A549 (cell line): Measurements from ENCODE around the gene CDK5RAP2.

Experiments
- BHLHE40 ChIP-seq: IDR thresholded peaks from 2 replicates; pipeline ENCODE4 v1.6.1; 2012; ENCODE audit warnings: low read depth, low read length, inconsistent platforms
- CBX2 ChIP-seq: fragments of 200-600 bp; sonication (generic); IDR thresholded peaks from 2 replicates; pipeline ENCODE4 v1.6.1; 2016; ENCODE audit warnings: low read depth, mild to moderate bottlenecking, borderline replicate concordance
- EP300 ChIP-seq, 2 experiments: fragments of >200 bp; sonication (Bioruptor Twin); formaldehyde crosslinking; IDR thresholded peaks; 2 replicates in 1 of 2; 3 replicates in 1 of 2; pipeline ENCODE4 v1.6.1; 2016 to 2017
- MAFK ChIP-seq: fragments of 450-650 bp; IDR thresholded peaks from 2 replicates; pipeline ENCODE4 v1.6.1; 2014; ENCODE audit not compliant: partially characterized antibody
- PBX3 ChIP-seq: IDR thresholded peaks from 2 replicates; pipeline ENCODE4 v1.6.1; 2012
- PHF8 ChIP-seq: fragments of 200-600 bp; sonication (generic); IDR thresholded peaks from 2 replicates; pipeline ENCODE4 v1.6.1; 2016; ENCODE audit warnings: low read depth, mild to moderate bottlenecking, antibody characterized with exemption, moderate library complexity, borderline replicate concordance
- POLR2A ChIP-seq: IDR thresholded peaks from 2 replicates; pipeline ENCODE4 v1.6.1; 2012; ENCODE audit warnings: mild to moderate bottlenecking, low read length
- RAD21 ChIP-seq, 2 experiments: fragments of >200 bp in 1 of 2; sonication (Bioruptor Twin) in 1 of 2; formaldehyde crosslinking in 1 of 2; IDR thresholded peaks in 1 of 2; conservative IDR thresholded peaks in 1 of 2; 2 replicates in 1 of 2; 3 replicates in 1 of 2; pipeline ENCODE4 v1.6.1; 2012 to 2018; ENCODE audit warnings: inconsistent platforms in 1 of 2
- USF2 ChIP-seq: fragments of 450-650 bp; IDR thresholded peaks from 2 replicates; pipeline ENCODE4 v1.6.1; 2014; ENCODE audit warnings: antibody characterized with exemption
- TF ChIP-seq, protein P1 (sequence below): fragments of >200 bp; sonication (Bioruptor Twin); formaldehyde crosslinking; IDR thresholded peaks from 3 replicates; pipeline ENCODE4 v1.5.1; 2016

DNA sequence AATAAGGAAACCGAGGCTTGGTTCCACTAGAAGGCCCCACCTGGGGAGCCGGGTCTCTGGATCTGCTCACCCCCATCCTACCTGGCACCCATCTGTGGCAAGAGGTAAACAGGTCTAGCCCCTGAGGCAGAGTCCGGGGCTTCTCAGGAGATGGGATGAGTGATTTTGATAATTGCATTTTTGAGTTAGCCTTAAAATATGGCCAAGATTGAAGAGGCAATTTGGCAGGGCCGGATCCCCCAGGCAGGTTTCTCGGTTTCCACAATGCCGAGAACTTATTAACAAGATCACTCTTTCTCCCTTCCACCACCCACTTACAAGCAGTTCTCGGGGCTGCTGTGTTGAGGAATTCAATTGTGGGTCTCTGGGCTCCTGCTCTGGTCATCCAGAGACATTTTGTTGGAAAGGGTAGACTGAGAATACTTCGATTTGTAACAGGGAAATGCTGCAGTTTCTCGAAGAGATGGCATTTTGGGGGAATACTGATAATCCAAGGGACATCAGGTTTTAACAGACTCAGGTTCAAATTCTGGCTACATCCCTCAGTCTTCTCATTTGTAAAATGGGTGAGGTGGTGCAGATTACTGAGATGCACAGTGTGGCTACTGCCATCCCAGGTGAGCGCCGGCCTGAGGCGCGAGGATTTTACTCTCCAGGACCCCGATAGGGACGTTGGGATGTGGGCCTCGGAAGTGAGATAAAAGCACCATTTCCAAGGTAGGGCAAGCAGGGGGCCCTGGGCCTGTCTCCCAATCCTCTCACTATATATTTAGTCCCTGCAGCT lies 194.2 kb downstream of the CDK5RAP2 start:
- no peak for TF ChIP-seq MAFK
- TF ChIP-seq PBX3, result no peak
- TF ChIP-seq BHLHE40, result no peak
- TF ChIP-seq, protein P1, sequence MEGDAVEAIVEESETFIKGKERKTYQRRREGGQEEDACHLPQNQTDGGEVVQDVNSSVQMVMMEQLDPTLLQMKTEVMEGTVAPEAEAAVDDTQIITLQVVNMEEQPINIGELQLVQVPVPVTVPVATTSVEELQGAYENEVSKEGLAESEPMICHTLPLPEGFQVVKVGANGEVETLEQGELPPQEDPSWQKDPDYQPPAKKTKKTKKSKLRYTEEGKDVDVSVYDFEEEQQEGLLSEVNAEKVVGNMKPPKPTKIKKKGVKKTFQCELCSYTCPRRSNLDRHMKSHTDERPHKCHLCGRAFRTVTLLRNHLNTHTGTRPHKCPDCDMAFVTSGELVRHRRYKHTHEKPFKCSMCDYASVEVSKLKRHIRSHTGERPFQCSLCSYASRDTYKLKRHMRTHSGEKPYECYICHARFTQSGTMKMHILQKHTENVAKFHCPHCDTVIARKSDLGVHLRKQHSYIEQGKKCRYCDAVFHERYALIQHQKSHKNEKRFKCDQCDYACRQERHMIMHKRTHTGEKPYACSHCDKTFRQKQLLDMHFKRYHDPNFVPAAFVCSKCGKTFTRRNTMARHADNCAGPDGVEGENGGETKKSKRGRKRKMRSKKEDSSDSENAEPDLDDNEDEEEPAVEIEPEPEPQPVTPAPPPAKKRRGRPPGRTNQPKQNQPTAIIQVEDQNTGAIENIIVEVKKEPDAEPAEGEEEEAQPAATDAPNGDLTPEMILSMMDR, result no peak
- TF ChIP-seq POLR2A, result no peak
- TF ChIP-seq CBX2, result no peak
- TF ChIP-seq EP300 (IDR thresholded peaks at IDR 0.05), result no peak
- no peak for TF ChIP-seq USF2
- no peak for TF ChIP-seq RAD21 (conservative IDR thresholded peaks at IDR 0.05 in 1 of 2, IDR thresholded peaks at IDR 0.05 in 1 of 2)
- TF ChIP-seq PHF8, result no peak
